ENCODE data around the gene LTBP1. TPM values are rescaled to one million over a fixed set of nuclear protein-coding genes. Genes with fewer than 3 reads are reported as not detected.
A peak's percentile ranks its signal among the peaks of the same experiment; 100 is the strongest.

LTBP1 gene
- total RNA-seq, 1 donor from 2014 or later: 48.4 TPM

DNA sequence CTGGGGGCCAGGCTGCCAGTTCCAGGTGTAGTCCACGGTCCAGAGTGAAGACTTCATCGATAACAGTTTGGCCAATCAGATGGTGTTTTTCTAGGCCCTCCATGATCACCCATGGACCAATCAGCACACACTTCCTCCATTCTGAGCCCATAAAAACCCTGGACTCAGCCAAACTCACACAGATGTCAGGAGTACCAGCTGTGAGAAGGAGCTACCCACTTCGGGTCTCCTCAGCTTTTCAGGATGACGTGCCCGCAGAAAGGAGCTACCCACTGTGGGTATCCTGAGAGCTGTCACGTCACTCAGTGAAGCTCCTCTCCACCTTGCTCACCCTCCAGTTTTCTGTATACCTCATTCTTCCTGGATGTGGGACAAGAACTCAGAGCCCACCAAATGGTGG, 319.7 kb downstream of the LTBP1 start:
- Histone ChIP-seq H3K36me3 (peaks cover 0 to 5% of the 10 kb centered on the region in 2 donors), H3K27me3 (no peaks in the 10 kb centered on the region), H3K27ac (no peak overlapping the region), H3K9me3 (no peaks in the 10 kb centered on the region), H3K4me3 (no peak overlapping the region), H3K4me1 (peaks cover 9% of the 10 kb centered on the region)
- TF ChIP-seq, protein P1, sequence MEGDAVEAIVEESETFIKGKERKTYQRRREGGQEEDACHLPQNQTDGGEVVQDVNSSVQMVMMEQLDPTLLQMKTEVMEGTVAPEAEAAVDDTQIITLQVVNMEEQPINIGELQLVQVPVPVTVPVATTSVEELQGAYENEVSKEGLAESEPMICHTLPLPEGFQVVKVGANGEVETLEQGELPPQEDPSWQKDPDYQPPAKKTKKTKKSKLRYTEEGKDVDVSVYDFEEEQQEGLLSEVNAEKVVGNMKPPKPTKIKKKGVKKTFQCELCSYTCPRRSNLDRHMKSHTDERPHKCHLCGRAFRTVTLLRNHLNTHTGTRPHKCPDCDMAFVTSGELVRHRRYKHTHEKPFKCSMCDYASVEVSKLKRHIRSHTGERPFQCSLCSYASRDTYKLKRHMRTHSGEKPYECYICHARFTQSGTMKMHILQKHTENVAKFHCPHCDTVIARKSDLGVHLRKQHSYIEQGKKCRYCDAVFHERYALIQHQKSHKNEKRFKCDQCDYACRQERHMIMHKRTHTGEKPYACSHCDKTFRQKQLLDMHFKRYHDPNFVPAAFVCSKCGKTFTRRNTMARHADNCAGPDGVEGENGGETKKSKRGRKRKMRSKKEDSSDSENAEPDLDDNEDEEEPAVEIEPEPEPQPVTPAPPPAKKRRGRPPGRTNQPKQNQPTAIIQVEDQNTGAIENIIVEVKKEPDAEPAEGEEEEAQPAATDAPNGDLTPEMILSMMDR (IDR thresholded peaks at IDR 0.05): no peak
- TF ChIP-seq POLR2AphosphoS5 (IDR thresholded peaks at IDR 0.05; ENCODE audit: insufficient read depth in 1 of 2, low read depth in 1 of 2) (no peak), POLR2A (IDR thresholded peaks at IDR 0.05) (no peak)
- no peak for DNase-seq (ENCODE audit: extremely low spot score in 2 of 2)
- intact Hi-C loops (cut with DNase I): no loop called here

DNA sequence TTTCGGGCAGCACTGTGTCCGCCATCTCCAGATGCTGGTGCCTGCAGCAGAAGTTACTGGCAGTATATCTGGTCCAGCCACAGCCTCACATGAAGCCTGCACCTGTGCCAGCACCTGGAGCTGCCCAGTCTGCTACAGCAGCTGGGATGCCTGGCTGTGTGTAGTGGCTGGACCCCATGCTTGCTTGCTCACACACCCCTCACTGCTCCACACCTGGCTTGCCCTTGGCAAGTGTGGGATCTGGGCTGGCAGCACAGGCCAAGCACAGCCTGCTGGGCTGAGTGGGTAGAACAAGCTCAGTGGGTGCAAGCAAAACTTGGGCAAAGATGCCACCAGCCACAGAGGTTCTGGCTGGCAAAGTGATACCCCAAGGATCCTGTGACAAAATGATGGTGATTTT, 320.3 kb downstream of the LTBP1 start:
- TF ChIP-seq, protein P1 (IDR thresholded peaks at IDR 0.05): no peak
- TF ChIP-seq POLR2A (IDR thresholded peaks at IDR 0.05) (no peak), POLR2AphosphoS5 (IDR thresholded peaks at IDR 0.05; ENCODE audit: insufficient read depth in 1 of 2, low read depth in 1 of 2) (no peak)
- peaks cover 0 to 5% of the 10 kb centered on the region in 2 donors for H3K36me3 ChIP-seq
- H3K4me3 ChIP-seq: no peak overlapping the region
- H3K4me1 ChIP-seq: peaks cover 9% of the 10 kb centered on the region
- H3K27me3 ChIP-seq: no peaks in the 10 kb centered on the region
- H3K9me3 ChIP-seq: no peaks in the 10 kb centered on the region
- intact Hi-C loops (cut with DNase I): no loop called here
- H3K27ac ChIP-seq: no peak overlapping the region
- DNase-seq (ENCODE audit: extremely low spot score in 2 of 2): no peak

DNA sequence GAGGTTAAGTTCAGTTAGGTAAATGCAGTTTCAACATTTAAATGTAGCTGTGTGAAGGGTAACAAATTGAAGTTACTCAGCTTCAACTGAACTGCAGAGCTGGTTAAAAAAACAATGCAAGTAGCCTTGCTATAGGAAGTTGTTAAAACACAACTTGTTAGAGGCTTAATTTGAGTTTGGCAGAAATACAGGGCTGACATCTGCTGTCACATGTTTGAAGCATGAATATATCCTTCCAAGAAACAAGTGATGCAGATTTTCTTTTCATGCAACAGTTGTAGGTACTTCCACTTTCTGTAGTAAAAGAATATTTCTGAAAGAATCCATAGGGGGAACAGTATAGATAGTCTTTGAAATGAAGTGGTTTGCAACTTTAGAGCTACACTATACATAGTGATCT, 321.0 kb downstream of the LTBP1 start:
- Histone ChIP-seq H3K36me3 (peaks cover 0 to 5% of the 10 kb centered on the region in 2 donors), H3K27ac (peak overlapping the region; percentile 30), H3K4me1 (peaks cover 9% of the 10 kb centered on the region), H3K27me3 (no peaks in the 10 kb centered on the region), H3K9me3 (no peaks in the 10 kb centered on the region), H3K4me3 (no peak overlapping the region)
- intact Hi-C loops (cut with DNase I): no loop called here
- TF ChIP-seq, protein P1 (IDR thresholded peaks at IDR 0.05): no peak
- TF ChIP-seq POLR2A (IDR thresholded peaks at IDR 0.05) (no peak), POLR2AphosphoS5 (IDR thresholded peaks at IDR 0.05; ENCODE audit: insufficient read depth in 1 of 2, low read depth in 1 of 2) (no peak)
- no peak for DNase-seq (ENCODE audit: extremely low spot score in 2 of 2)

- no peak for DNase-seq (ENCODE audit: extremely low spot score in 2 of 2)
- H3K4me1 ChIP-seq: peaks cover 9% of the 10 kb centered on the region
- peak overlapping the region; percentile 30 for H3K27ac ChIP-seq
- H3K4me3 ChIP-seq: no peak overlapping the region
- no peaks in the 10 kb centered on the region for H3K27me3 ChIP-seq
- intact Hi-C loops (cut with DNase I): no loop called here
- TF ChIP-seq POLR2AphosphoS5 (IDR thresholded peaks at IDR 0.05; ENCODE audit: insufficient read depth in 1 of 2, low read depth in 1 of 2) (no peak), POLR2A (IDR thresholded peaks at IDR 0.05) (no peak)
- TF ChIP-seq, protein P1 (IDR thresholded peaks at IDR 0.05): no peak
- H3K9me3 ChIP-seq: no peaks in the 10 kb centered on the region
- peaks cover 0 to 5% of the 10 kb centered on the region in 2 donors for H3K36me3 ChIP-seq
Measured at GRCh38 chr2:33268246-33268831, 321.6 kb downstream of the LTBP1 start.

- intact Hi-C loops (cut with DNase I): loop anchor here (10.0 kb wide), 2 partner anchors 103 to 137 kb away; no protein-coding TSS in a partner anchor
- peaks cover 16% of the 10 kb centered on the region for H3K4me1 ChIP-seq
- TF ChIP-seq, protein P1 (IDR thresholded peaks at IDR 0.05): no peak
- TF ChIP-seq POLR2AphosphoS5 (IDR thresholded peaks at IDR 0.05; ENCODE audit: insufficient read depth in 1 of 2, low read depth in 1 of 2): no peak
- no peak for TF ChIP-seq POLR2A (IDR thresholded peaks at IDR 0.05)
- no peaks in the 10 kb centered on the region for H3K9me3 ChIP-seq
- H3K36me3 ChIP-seq: no peaks in the 10 kb centered on the region
- no peak overlapping the region for H3K4me3 ChIP-seq
- H3K27ac ChIP-seq: no peak overlapping the region
- no peak for DNase-seq (ENCODE audit: extremely low spot score in 2 of 2)
- H3K27me3 ChIP-seq: no peaks in the 10 kb centered on the region
Measured at GRCh38 chr2:33272001-33272400, 325.2 kb downstream of the LTBP1 start.

Measured in vagina (tissue), 2 donors.